IPS-15b (cell line): ENCODE measurements around the gene FAHD1.

Experiments
- H3K27me3 ChIP-seq: one replicate; pipeline ENCODE4 v1.6.1; 2013; ENCODE audit warnings: low read length; ENCODE audit not compliant: control insufficient read depth, insufficient read depth
- H3K36me3 ChIP-seq: one replicate; pipeline ENCODE4 v1.6.1; 2013; ENCODE audit warnings: low read length; ENCODE audit not compliant: control insufficient read depth, insufficient read depth
- H3K4me1 ChIP-seq: one replicate; pipeline ENCODE4 v1.6.1; 2013; ENCODE audit warnings: mild to moderate bottlenecking, low read length; ENCODE audit not compliant: control insufficient read depth, insufficient read depth
- H3K4me3 ChIP-seq: one replicate; pipeline ENCODE4 v1.5.1; 2013; ENCODE audit warnings: low read depth, low read length
- H3K9ac ChIP-seq: one replicate; pipeline ENCODE4 v1.6.1; 2013; ENCODE audit warnings: low read depth, mild to moderate bottlenecking, low read length
- H3K9me3 ChIP-seq: one replicate; pipeline ENCODE4 v1.6.1; 2013; ENCODE audit warnings: mild to moderate bottlenecking, low read length; ENCODE audit not compliant: control insufficient read depth, insufficient read depth

FAHD1 gene

DNA sequence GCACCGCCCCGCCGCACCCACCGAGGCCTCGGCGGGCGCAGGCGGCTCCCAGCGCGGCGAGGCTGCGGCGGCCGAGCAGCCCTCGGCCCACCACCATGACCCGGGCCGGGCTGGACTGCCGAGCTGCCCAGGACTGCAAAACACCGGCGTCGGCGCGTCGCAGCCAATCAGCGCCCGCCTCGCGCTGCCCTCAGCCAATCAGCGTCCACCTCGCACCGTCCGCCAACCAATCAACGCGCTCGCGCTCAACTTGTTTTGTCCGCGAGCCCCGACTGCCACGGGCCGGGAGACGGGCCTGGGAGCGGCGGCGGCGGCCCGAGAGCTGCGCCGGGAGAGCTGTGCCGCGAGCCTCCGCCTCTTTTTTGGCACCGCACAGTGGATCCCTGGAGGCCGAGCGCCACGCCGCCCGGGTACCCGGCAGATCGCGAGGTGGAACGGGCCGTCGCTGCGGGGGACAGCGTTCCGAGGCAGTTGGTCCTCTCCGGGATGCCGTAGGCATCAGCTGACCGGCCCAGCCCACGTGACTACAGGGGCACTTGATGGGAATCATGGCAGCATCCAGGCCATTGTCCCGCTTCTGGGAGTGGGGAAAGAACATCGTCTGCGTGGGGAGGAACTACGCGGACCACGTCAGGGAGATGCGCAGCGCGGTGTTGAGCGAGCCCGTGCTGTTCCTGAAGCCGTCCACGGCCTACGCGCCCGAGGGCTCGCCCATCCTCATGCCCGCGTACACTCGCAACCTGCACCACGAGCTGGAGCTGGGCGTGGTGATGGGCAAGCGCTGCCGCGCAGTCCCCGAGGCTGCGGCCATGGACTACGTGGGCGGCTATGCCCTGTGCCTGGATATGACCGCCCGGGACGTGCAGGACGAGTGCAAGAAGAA, at the start of gene FAHD1, which contains the start of gene HAGH:
Gene FAHD1, plus strand, starts transcription at position 516 of the 883 bp plus-strand sequence. Its CDS starts 33 bp downstream, at position 549.
Gene HAGH, minus strand, starts transcription at position 135 of the 883 bp plus-strand sequence. Its CDS starts 38 bp downstream, at position 97.
- peak within 1 kb of the TSS; percentile 99 for H3K4me3 ChIP-seq
- no peaks in the 10 kb centered on the region for H3K9me3 ChIP-seq
- H3K4me1 ChIP-seq: peaks cover 6% of the 10 kb centered on the region
- peaks cover 5% of the 10 kb centered on the region for H3K27me3 ChIP-seq
- peak within 1 kb of the TSS; percentile 85 for H3K9ac ChIP-seq
- H3K36me3 ChIP-seq: no peaks in the 10 kb centered on the region

GRCh38 chr16:1777375-1778199, 49.4 kb upstream of the FAHD1 start:
- Histone ChIP-seq H3K9me3 (no peaks in the 10 kb centered on the region), H3K36me3 (peaks cover 41% of the 10 kb centered on the region), H3K4me3 (no peak overlapping the region), H3K27me3 (no peaks in the 10 kb centered on the region), H3K4me1 (no peaks in the 10 kb centered on the region), H3K9ac (no peak overlapping the region)

GRCh38 chr16:1778200-1779179, 48.5 kb upstream of the FAHD1 start:
- H3K9me3 ChIP-seq: no peaks in the 10 kb centered on the region
- no peaks in the 10 kb centered on the region for H3K4me1 ChIP-seq
- no peaks in the 10 kb centered on the region for H3K27me3 ChIP-seq
- no peak overlapping the region for H3K4me3 ChIP-seq
- H3K9ac ChIP-seq: no peak overlapping the region
- H3K36me3 ChIP-seq: peaks cover 39% of the 10 kb centered on the region

DNA sequence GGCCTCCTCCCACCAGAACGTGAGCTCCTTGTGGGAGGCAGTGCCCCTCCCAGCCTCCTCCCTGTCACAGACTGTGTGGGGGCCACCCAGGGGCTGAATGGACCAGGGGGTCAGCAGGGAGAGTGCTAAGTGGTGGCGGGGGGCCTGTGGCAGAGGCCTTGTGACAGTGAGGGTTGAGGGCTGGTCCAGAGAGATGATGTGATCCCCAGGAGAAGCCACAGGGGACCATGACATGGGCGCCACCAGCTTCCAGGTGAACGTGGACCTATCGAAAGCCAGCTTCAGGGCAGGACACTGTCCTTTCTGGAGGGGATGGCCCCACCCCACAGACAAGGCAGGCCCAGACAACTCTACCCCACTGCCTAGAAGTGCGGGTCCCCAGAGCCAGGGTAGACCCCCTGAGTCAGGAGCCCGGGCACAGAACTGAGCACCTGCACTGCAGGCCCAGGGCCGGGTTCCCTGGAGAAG, 47.7 kb upstream of the FAHD1 start:
- Histone ChIP-seq H3K9me3 (no peaks in the 10 kb centered on the region), H3K4me3 (no peak overlapping the region), H3K9ac (no peak overlapping the region), H3K36me3 (peaks cover 39% of the 10 kb centered on the region), H3K27me3 (no peaks in the 10 kb centered on the region), H3K4me1 (no peaks in the 10 kb centered on the region)

DNA sequence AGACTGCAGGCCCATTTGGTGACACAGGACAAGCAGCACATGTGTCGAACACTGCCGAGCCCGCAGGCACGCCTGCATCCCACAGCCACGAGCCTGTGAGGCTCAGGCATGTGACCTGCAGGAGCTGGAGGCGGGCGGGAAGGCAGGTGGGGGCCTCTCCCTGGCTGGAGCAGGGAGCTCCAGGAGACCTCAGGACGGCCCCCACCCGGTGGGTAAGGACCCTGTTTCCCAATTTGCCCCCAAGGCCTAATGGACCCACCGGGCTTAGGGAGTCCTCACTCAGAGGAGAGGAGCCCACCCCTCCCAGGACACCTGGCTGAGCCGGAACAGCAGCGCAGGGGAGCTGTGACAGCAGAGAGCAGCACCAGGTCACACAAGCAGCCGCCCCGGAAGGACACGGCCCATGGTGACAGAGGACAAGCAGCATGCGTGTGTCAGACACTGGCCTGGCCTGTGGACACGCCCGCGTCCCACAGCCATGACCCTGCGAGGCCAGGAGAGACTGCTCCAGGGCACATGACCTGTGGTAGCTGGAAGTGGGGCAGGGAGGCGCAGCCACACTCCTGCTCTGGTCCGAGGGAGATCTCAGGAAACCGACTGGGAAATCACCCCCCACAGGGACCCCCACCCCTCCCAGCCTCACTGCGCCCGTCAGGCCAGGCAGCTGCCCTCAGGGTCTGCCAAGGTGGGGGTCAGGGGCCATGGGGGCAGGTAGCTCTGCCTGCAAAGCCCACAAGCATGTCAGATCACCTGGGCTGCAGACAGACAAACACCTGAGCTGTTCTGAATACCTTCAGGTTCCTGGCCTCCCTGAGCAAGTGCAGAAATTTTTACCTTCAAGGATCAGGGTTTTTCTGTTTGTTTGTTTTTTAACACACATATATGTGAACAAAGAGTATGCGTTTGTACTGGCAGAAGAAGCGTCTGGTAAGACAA, 47.0 kb upstream of the FAHD1 start:
- Histone ChIP-seq H3K9ac (no peak overlapping the region), H3K9me3 (no peaks in the 10 kb centered on the region), H3K4me1 (no peaks in the 10 kb centered on the region), H3K27me3 (no peaks in the 10 kb centered on the region), H3K4me3 (no peak overlapping the region), H3K36me3 (peaks cover 38% of the 10 kb centered on the region)

- Histone ChIP-seq H3K9me3 (no peaks in the 10 kb centered on the region), H3K4me3 (no peak overlapping the region), H3K27me3 (no peaks in the 10 kb centered on the region), H3K36me3 (peaks cover 35% of the 10 kb centered on the region), H3K9ac (no peak overlapping the region), H3K4me1 (no peaks in the 10 kb centered on the region)
These were observed 46.3 kb upstream of the FAHD1 start for GRCh38 chr16:1780677-1781072.

DNA sequence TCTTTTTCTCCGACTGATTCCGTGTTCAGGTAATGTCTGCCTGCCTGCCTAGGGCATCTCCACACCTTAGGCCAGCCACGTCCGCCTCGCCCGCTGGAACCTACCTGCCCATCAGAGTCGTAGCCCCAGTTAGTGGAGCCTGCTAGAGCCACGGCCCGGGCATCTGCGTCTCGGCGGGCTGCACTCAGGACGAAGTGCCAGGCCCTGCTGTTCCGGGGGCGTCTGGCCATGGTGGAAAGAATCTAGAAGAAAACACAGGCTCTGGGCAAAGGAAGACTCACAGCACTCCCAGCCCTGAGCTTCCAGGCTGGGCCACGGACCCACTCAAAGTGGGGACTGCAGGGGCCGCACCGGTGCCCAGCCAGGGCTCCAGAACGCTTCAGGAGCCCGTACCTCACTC, 45.8 kb upstream of the FAHD1 start:
- Histone ChIP-seq H3K36me3 (peaks cover 30% of the 10 kb centered on the region), H3K9ac (peak overlapping the region; percentile 54), H3K4me3 (peak overlapping the region; percentile 73), H3K9me3 (no peaks in the 10 kb centered on the region), H3K27me3 (no peaks in the 10 kb centered on the region), H3K4me1 (no peaks in the 10 kb centered on the region)

GRCh38 chr16:1781758-1782407, 45.1 kb upstream of the FAHD1 start:
- peaks cover 31% of the 10 kb centered on the region for H3K36me3 ChIP-seq
- H3K4me1 ChIP-seq: no peaks in the 10 kb centered on the region
- H3K27me3 ChIP-seq: no peaks in the 10 kb centered on the region
- peak overlapping the region; percentile 73 for H3K4me3 ChIP-seq
- H3K9me3 ChIP-seq: no peaks in the 10 kb centered on the region
- H3K9ac ChIP-seq: peak overlapping the region; percentile 54

GRCh38 chr16:1782408-1783264, 44.4 kb upstream of the FAHD1 start, which contains the start of the genes NUBP2 and SPSB3:
Gene NUBP2, plus strand, starts transcription at chr16:1782960. Its CDS starts 61 bp downstream, at chr16:1783021.
Gene SPSB3, minus strand, starts transcription at chr16:1782571. Its CDS starts 1,088 bp downstream, at chr16:1781483.
- Histone ChIP-seq H3K4me1 (no peaks in the 10 kb centered on the region), H3K9ac (peak within 1 kb of the TSS; percentile 70), H3K4me3 (peak within 1 kb of the TSS; percentile 90), H3K36me3 (peaks cover 31% of the 10 kb centered on the region), H3K9me3 (no peaks in the 10 kb centered on the region), H3K27me3 (no peaks in the 10 kb centered on the region)
